ENCODE data around the gene COG3. TPM values are rescaled to one million over a fixed set of nuclear protein-coding genes. Genes with fewer than 3 reads are reported as not detected.

Gene COG3
- total and polyA plus RNA-seq, 2 of the 13 experiments (the other 11 are each of a cell fraction or from before 2014, with no cell fraction given) = 37.8 to 47.5 TPM

GRCh38 chr13:45417790-45418534, 46.8 kb upstream of the COG3 start, which contains the start of gene SLC25A30 (continued):
- TF ChIP-seq PCBP2 (optimal IDR thresholded peaks at IDR 0.05; ENCODE audit: low read depth, low read length, poor library complexity, severe bottlenecking) (no peak), ZNF570 (CRISPR knock-in tag; IDR thresholded peaks at IDR 0.05; ENCODE audit: borderline replicate concordance) (no peak), MLX (CRISPR knock-in tag; IDR thresholded peaks at IDR 0.05) (0 out of 2 replicates have a peak, but pooled peaks have one; percentile 10), ZSCAN29 (CRISPR knock-in tag; conservative IDR thresholded peaks at IDR 0.05) (no peak), RBAK (CRISPR knock-in tag; IDR thresholded peaks at IDR 0.05) (0 out of 2 replicates have a peak, but pooled peaks have one; percentile 32), ZNF441 (CRISPR knock-in tag; IDR thresholded peaks at IDR 0.05; ENCODE audit: borderline replicate concordance) (no peak), IKZF4 (CRISPR knock-in tag; IDR thresholded peaks at IDR 0.05; ENCODE audit: borderline replicate concordance, low read depth, not compliant biosample characterization) (no peak), MLXIP (CRISPR knock-in tag; IDR thresholded peaks at IDR 0.05; ENCODE audit: borderline replicate concordance) (0 out of 2 replicates have a peak, but pooled peaks have one; percentile 21), ZNF549 (CRISPR knock-in tag; IDR thresholded peaks at IDR 0.05) (no peak), ZNF33B (CRISPR knock-in tag; IDR thresholded peaks at IDR 0.05) (no peak), ZNF20 (CRISPR knock-in tag; IDR thresholded peaks at IDR 0.05) (no peak), ZNF761 (CRISPR knock-in tag; conservative IDR thresholded peaks at IDR 0.05) (no peak), ZNF615 (CRISPR knock-in tag; IDR thresholded peaks at IDR 0.05; ENCODE audit: borderline replicate concordance) (no peak), ZNF556 (CRISPR knock-in tag; IDR thresholded peaks at IDR 0.05; ENCODE audit: borderline replicate concordance) (no peak), STAG1 (CRISPR knock-in tag; IDR thresholded peaks at IDR 0.05) (peak; percentile 19; the same call in 1 of the 2 replicates), ZEB1 (IDR thresholded peaks at IDR 0.05; ENCODE audit: insufficient replicate concordance, low read depth) (peak; percentile 65), ZNF782 (CRISPR knock-in tag; IDR thresholded peaks at IDR 0.05; ENCODE audit: borderline replicate concordance) (no peak), ARNTL (CRISPR knock-in tag; IDR thresholded peaks at IDR 0.05) (peak; percentile 93), ZNF839 (CRISPR knock-in tag; IDR thresholded peaks at IDR 0.05; ENCODE audit: borderline replicate concordance) (no peak), ZSCAN31 (CRISPR knock-in tag; IDR thresholded peaks at IDR 0.05; ENCODE audit: low read depth) (no peak), TEAD3 (CRISPR knock-in tag; optimal IDR thresholded peaks at IDR 0.05; ENCODE audit: borderline replicate concordance) (no peak), FOXM1 (CRISPR knock-in tag; IDR thresholded peaks at IDR 0.05) (no peak), KDM4B (CRISPR knock-in tag; IDR thresholded peaks at IDR 0.05) (no peak; the same call in 1 of the 2 replicates), MTF2 (CRISPR knock-in tag; IDR thresholded peaks at IDR 0.05; ENCODE audit: borderline replicate concordance) (no peak), NFKBIZ (CRISPR knock-in tag; IDR thresholded peaks at IDR 0.05) (no peak), ZBTB42 (CRISPR knock-in tag; IDR thresholded peaks at IDR 0.05) (peak; percentile 92), MYNN (CRISPR knock-in tag; IDR thresholded peaks at IDR 0.05; ENCODE audit: low read depth) (no peak), ZNF33A (CRISPR knock-in tag; IDR thresholded peaks at IDR 0.05; ENCODE audit: borderline replicate concordance) (no peak), AKAP8 (CRISPR knock-in tag; IDR thresholded peaks at IDR 0.05) (no peak; the same call in 1 of the 2 replicates)
